ENCODE measurements around the gene SMAGP.
"Not testable (repeated sequence)": the region's sequence is repeated elsewhere in the genome, so short reads cannot be mapped to it uniquely, and the experiment has no call there.

Gene SMAGP

DNA sequence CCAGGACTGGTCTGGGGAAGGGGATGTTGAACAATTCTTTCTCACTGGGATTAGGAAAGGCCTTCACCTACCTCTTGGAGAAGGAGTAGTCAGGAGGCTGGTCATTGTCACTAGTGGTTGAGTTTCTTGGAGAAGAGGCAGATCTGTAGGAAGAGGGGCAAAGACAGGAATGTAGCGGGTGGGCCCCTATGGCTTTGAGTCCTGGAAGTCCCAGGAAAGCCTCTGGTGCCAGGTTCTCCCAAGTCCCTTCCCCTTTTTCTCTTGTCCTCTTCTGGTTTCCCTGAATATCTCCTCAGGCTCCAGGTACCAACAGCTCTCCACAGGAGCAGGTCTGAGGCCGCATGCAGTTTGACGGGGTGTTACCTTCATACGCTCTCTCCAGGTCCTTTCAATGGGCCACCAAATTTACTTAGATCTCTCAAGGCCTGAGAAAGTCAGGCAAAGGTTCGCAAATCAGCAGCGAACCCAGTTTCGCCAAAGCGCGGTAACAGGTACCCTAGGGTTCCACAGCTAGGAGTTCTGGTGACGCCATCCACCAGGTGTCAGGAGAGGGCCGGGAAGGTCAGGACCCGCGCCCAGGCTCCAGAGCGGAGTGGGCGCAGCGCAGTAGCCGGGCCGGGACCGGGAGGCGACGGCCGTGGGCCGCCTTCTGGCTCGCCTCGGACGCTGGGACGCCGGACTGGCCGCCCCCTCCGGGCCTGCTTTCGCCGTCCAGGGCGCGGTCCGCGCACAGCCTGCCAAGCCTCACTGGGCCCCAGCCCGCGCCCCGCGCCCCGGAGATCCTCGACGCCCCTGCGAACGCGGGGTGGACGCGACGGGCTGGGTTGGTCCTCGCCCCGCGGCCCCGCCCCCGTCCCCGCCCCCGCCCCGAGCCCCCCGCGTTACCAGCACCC lies 795 bp downstream of the SMAGP start:
- DNase-seq = peak in 2 of 10 donors; percentile 6 to 17
- intact Hi-C loops (cut with DNase I) = loop anchor here (10.0 kb wide), 1 partner anchor 795 kb away; no protein-coding TSS in a partner anchor

DNA sequence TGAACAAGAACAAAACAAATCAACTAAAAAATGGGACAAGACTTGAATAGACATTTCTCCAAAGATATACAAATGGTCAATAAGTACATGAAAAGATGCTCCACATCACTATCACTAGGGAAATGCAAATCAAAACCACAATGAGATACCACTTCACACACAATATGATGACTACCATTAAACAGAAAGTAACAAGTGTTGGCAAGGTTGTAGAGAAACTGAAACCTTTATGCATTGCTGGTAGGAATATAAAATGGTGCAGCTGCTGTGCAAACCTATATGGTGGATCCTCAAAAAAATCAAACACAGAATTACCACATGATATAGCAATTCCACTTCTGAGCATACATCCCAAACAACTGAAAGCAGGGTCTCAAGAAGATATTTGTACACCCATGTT lies 5.2 kb downstream of the SMAGP start:
- DNase-seq = no peak
- intact Hi-C loops (cut with DNase I) = loop anchor here (10.0 kb wide), 1 partner anchor 790 kb away; no protein-coding TSS in a partner anchor

DNA sequence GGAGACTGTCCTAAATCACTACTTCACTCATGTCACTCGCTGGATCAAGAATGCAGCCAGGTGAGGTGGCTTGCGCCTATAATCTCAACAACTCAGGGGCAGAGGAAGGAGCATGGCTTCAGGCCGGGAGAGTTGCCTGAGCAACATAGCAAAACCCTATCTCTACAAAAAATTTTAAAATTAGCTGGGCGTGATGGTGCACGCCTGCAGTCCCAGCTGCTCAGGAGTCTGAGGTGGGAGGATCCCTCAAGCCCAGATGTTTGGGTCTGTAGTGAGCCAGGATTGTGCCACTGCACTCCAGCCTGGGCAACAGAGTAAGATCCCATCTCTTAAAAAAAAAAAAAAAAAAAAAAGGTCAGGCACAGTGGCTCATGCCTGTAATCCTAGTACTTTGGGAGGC lies 5.9 kb downstream of the SMAGP start:
- DNase-seq = no peak
- intact Hi-C loops (cut with DNase I) = loop anchor here (10.0 kb wide), 1 partner anchor 789 kb away; no protein-coding TSS in a partner anchor

DNA sequence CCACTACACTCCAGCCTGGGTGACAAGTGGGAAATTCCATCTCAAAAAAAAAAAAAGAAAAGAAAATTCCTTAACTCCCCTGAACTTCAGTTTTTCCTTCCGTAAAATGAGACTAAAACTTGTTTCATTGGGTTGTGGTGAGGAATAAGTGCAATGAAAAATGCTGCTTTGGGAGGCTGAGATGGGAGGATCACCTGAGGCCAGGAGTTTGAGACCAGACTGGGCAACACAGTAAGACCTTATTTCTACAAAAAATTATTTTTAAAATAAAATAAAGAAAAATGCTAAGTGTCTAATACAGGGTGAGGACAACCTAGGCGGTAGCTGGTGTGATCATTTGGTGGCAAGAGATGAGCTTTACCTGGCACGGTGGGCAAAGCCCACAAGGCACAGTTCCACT lies 6.9 kb downstream of the SMAGP start:
- intact Hi-C loops (cut with DNase I) = loop anchor here (10.0 kb wide), 1 partner anchor 789 kb away; no protein-coding TSS in a partner anchor

DNA sequence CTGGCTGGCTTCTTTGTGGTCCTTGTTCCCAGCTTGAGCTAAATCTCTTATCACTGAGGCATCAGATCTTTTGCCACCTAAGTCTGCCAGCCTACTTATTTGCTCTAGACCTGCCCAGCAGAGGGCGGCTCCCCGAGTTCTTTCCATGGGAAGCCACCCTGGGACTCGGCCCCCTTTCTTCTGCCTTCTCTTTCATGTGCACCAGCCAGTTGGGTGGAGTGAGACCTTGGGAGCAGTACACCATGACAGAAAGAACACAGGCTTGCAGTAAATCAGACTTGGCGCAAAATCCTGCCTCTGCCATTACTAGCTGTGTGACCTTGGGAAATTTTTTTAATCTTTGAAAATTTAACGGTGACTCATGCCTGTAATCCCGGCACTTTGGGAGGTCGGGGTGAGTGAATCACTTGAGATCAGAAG lies 7.4 kb downstream of the SMAGP start:
- DNase-seq = peak in 1 of 10 donors; percentile 35
- intact Hi-C loops (cut with DNase I) = loop anchor here (10.0 kb wide), 1 partner anchor 788 kb away; no protein-coding TSS in a partner anchor

More for the DNA sequence above, 6.9 kb downstream of the SMAGP start:
- DNase-seq = no peak

DNA sequence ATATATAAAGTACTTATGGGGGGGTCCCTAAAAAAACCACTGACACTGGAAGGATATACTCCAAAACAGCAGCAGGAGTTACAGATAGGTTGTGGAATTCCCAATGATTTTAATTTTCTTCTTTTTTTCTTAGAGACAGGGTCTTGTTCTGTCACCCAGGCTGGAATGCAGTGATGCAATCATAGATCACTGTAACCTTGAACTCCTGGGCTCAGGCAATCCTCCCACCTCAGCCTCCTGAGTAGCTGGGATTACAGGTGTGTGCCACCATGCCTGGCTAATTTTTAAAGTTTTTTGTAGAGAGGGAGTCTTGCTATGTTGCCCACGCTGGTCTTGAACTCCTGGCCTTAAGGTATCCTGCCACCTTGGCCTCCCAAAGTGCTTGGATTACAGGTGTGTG lies 10.6 kb downstream of the SMAGP start:
- DNase-seq; intact Hi-C loops (cut with DNase I): not testable (repeated sequence)

DNA sequence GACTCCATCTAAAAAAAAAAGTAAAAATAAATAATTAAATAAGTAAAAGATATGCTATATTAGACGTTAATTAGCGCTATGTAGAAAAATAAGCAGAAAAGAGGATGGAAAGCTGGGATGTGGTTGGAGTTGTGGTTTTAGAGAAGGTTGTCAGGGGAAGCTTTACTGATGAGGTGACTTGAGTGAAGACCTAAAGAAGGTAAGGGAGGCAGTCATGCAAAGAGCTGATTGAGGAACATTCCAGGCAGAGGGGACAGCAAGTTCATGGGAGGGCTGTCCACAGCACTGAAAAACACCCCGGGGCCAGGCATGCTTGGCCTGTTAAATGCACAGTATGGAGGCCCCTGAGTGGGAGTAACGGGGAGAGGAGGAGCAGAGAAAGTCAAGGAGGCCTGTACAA lies 15.7 kb downstream of the SMAGP start:
- intact Hi-C loops (cut with DNase I) = no loop called here
- DNase-seq = no peak

DNA sequence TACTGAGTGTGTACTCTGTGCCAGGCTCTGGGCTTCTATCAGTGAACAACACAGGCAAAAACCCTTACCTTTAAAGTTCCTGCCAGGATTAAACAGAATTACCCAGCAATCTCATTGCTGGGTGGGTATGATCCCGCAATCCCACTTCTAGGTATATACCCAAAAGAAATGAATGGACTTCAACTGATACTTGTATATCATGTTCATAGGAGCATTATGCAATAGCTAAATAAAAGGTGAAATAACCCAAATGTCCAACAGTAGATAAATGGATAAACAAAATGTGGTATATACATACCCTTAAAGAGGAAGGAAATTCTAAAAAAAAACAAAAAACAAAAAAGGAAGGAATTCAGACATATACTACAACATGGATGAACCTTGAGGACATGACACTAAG lies 16.9 kb downstream of the SMAGP start:
- intact Hi-C loops (cut with DNase I) = no loop called here
- DNase-seq = no peak

DNA sequence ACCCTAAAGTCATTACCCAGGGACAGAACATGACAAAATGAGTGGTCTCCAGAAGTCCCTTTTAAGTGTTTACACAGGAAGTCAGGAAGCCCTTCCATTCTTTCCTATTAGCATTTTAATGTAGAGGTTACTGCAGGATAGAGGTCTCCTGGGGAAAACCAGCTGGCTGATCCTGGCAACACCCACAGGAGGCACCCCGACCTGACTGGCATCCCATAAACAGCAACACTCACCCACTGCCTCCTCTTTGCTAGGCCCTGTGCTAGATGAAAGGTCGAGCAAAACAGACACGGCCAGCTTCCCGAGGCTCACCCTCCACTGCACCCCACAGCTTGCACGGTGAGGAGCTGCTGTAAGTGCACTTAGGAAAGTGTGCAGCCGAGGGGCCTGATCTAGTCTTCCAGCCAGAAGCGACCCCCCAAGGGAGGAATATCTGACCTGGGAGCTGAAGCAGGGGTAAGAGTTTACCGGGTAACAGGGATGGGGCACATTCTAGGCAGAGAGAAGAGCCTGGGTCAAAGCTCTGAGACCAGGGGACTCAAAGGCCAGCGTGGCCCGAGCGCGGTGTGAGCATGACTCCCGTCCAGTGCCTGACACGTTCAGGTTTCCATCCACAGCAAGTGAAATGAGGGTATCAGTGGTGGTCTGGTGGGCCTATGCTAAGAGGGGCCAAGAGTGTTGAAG lies 22.6 kb downstream of the SMAGP start:
- no peak for DNase-seq
- intact Hi-C loops (cut with DNase I) = no loop called here

DNA sequence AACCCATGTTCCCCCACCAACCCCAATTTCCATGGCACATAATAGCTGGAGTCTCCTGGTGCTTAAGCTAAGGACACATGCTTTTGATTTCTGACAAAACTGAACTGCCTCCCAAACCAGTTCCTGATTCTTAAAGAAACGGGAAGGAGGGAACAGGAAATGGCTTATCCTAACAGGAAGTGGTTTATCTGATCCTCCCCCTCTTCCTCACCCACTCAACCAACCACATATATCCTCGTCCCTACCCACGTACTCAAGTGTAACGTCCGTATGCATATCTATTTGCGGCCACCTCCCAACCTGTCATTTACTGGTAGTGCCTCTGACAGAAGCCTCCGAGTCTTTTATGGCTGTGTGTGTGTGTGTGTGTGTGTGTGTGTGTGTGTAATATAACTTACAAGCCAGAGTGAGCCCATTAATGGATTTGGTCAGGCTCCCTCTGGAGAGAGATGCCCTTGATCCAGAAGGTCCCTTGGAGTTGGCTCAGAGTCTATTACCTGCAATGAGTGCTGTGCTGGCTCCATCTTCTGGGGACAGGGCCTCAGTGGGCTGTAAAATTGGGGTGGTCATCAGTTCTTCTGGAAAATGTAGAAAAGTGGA lies 23.9 kb downstream of the SMAGP start:
- intact Hi-C loops (cut with DNase I) = no loop called here
- no peak for DNase-seq

DNA sequence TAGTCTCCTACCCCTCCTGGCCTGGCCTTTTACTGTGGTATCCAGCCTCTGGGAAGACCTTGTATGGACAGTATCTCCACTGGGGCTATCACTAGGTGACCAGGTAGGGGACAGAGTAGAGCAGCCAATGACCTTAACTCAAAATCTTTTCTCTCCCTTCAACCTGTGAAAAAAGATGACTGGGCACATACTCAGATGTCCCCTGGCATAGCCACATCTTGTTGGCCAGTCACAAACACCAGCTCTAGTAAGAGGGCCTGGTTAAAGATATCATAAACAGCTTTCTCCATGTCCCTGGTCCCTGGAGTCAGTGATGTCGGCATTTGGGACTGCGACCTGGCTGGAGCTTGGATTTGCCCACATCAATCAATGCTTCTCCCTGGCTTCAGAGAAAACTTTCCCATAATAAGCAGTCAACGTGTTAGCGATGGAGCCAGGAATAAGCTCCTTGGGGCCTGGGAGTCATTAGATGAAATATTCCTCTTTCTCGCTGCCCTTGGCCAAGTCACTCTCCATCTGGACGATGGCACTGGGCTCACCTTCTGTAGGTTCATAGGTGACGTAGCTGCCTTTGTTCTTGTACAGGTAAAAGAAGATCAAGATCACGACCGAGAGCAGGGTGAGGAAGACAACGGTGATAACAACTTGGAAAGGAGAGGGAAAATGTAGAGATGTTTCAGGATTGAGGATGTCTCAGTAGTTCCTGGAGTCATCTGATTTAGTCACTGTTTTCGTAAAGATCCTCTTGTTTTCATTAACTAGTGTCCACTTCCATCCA lies 24.6 kb downstream of the SMAGP start:
- DNase-seq = no peak
- intact Hi-C loops (cut with DNase I) = no loop called here

DNA sequence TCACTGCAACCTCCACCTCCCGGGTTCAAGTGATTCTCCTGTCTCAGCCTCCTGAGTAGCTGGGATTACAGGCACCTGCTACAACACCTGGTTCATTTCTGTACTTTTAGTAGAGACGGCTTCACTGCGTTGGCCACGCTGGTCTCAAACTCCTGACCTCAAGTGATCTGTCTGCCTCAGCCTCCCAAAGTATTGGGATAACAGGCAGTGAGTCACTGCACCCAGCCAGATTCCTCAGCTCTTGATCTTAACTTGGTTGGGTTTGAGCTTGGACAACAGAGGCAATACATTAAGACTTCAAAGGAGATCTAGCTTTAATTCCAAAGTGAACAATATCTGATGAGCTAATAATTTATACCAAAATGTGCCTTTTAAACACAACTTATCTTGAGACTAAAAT lies 25.9 kb downstream of the SMAGP start:
- no peak for DNase-seq
- intact Hi-C loops (cut with DNase I) = no loop called here

DNA sequence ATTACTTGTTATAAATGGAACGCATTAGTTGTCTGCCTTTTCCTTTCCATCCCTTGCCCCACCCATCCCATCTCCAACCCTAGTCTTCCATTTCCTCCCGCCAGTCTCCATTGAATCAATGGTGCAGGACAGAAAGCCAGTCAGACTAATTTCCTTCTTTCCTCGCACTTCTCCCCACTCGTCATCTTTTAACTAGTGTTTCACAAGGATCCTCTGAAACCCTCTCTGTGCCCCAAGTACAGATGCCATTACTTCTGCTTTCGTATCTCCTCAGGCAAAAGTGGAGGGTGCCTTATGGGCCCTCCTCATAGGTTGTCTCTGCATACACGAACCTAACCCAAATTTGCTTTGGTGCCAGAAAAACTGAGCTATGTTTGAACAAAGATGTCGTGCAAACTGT lies 27.3 kb downstream of the SMAGP start:
- DNase-seq = no peak
- intact Hi-C loops (cut with DNase I) = no loop called here

DNA sequence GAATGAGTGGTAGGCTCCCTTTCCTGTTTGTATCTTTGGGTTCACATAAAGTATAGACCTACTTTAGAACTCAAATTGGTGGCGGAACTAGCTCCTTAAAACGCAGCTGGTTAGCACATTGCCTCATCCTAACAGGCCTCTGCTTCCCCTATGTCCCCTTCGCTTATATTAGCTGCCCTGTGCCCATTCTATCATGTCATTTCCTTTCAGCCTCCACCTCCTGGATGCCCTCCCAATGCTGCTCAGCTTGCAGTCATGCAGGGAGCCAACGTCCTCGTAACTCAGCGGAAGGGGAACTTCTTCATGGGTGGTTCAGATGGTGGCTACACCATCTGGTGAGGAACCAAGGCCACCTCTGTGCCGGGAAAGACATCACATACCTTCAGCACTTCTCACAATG lies 28.1 kb downstream of the SMAGP start:
- intact Hi-C loops (cut with DNase I) = no loop called here

DNA sequence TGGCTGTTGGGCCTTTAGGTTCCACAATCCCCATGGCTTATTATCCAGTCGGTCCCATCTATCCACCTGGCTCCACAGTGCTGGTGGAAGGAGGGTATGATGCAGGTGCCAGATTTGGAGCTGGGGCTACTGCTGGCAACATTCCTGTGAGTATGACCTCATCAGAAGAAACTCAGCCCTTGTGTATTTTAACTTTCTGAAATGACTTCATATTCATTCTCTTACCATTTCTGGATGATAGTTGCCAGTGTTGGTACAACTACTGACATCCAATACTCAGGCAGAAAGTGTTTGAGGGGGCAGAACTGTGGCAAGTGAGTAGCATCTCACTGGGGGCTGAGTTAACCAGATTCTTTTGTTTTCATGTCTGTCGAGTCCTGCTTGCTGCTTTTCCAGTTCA lies 29.2 kb downstream of the SMAGP start:
- DNase-seq = no peak
- intact Hi-C loops (cut with DNase I) = no loop called here

More for the DNA sequence above, 28.1 kb downstream of the SMAGP start:
- DNase-seq = no peak

DNA sequence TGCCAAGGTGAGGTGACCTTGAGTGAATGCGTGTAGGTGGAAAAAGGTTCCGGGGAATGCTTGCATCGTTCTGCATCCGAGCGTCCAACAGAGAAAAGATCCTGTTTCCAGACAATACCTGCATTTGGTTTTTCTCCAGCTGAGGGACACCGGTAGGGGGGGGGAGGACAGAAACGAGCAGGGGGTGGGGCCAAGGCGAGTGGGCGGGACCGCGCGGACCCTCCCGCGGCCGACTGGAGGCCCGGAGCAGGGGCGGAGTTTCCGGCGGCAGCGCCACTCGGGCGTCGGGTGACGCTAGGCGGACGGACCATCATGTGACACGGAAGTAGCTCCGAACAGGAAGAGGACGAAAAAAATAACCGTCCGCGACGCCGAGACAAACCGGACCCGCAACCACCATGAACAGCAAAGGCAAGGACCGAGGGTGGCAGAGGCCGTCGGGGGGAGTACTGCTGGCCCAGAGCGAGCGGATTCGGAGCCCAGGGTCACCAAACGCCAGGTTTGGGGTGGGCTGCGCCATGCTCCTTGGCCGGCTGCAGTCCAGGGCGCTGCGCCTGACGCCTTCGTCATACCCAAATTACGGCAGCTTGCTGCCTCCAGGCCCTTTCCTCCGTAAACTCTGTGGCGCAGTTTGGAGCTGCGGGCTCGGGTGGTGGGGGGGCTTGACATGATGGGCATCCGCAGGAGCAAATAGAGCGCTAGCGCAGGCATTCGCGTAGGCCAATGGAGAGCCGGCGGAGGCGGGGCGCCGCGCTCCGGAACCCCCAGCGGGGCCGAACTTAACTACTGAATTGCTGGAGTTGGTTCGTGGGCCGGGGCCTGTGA lies 31.5 kb downstream of the SMAGP start, which contains the start of gene DAZAP2:
Gene DAZAP2 (plus strand): TSS at position 317 of the 825 bp plus-strand sequence. CDS start 82 bp downstream, at position 399.
- intact Hi-C loops (cut with DNase I) = loop anchor here (2.0 to 10.0 kb wide), 2 partner anchors 66 to 154 kb away; partner anchors contain the start of genes CSRNP2 and TFCP2
- peak; percentile 93 to 99 (median 96) for DNase-seq

DNA sequence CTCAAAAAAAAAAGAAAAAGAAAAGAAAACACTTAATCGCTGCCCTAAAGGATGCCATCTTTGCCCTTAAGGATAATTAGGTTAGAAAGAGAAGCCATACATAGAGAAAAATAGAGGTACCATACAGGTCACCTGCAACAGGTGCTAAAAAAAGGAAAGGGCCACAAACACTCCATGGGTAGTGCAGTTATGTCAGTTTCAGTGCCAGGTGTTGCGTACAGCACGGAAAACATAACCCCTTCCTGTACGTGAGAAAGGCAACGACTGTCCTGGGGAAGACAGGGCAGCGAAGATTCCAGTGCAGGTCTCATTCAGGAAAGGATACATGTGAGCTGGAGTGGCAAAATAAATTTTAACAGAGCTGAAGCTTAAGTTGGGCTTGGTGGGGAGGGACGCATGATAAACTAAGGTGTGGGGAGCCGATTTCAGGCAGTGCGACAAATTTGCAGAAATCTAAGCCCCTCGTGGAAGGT lies 32.1 kb downstream of the SMAGP start:
- intact Hi-C loops (cut with DNase I) = loop anchor here (2.0 to 10.0 kb wide), 2 partner anchors 65 to 153 kb away; partner anchors contain the start of genes CSRNP2 and TFCP2
- no peak for DNase-seq

DNA sequence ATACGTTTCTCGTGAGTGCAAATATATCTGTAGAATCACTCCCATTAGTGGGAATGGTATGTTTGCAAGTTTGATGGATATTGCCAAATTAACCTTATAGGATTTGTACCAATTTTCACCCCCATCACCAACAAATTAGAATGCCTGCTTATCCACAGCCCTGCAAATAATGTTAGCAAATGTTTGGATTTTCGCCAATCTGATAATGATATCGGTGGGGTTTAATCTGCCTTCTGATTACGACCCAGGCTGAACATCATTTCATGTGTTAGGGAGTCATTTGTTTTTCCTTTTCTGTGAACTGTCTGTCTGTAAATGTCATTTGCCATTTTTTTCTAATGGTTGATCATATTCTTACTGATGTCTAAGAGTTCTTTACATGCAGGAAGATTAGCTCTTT lies 35.7 kb downstream of the SMAGP start:
- intact Hi-C loops (cut with DNase I) = loop anchor here (10.0 kb wide), 1 partner anchor 150 kb away; the partner anchor contains the start of gene CSRNP2
- DNase-seq = no peak

DNA sequence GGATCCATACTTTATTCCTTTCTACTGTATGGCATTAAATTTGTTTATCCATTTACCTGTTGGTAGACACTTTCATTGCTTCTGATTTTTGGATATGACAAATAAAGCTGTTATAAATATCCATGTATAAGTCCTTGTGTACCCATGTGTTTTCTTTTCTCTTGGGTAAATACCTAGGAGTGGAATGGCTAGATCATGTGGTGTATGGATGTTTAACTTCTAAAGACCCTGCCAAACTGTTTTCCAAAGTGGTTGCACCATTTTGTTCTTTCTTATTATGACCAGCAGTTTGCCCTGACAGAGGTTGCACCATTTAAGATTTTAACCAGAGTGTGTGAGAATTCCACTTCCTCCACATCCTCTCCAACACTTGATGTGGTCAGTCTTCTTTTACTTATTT lies 37.6 kb downstream of the SMAGP start:
- no peak for DNase-seq
- intact Hi-C loops (cut with DNase I) = loop anchor here (10.0 kb wide), 1 partner anchor 148 kb away; the partner anchor contains the start of gene CSRNP2

All from posterior cingulate gyrus (tissue), 11 donors.